B cell (primary cell): ENCODE measurements around the gene ZMYND10.

Experiments
- CTCF ChIP-seq: fragments of 200-600 bp; IDR thresholded peaks from one replicate; pipeline ENCODE4 v1.8.0; 2022; ENCODE audit warnings: antibody characterized with exemption, mild to moderate bottlenecking
- EZH2 ChIP-seq: IDR thresholded peaks from 2 replicates; pipeline ENCODE4 v1.6.1; 2012; ENCODE audit warnings: borderline replicate concordance, low read depth, mild to moderate bottlenecking, moderate library complexity, low read length; ENCODE audit not compliant: insufficient read depth, poor library complexity, severe bottlenecking

DNA sequence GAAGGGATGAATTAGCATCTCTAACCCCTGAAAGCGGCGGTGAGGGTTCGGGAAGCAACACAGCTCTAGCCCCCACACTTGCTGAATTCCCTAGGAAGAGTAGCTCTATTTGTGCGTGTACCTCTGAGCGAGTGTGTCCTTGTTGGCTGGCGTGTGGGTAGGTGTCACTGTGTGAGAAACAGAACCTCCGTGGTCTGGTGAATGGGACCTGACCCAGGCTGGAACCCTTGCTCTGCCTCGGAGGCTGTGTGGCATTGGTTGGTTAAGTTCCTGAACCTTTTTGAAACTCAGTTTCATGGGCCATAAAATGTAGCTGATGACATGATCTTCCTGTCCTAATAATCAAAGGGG, 14.2 kb upstream of the ZMYND10 start:
- TF ChIP-seq EZH2 (no peak), CTCF (no peak)
